HG02885 (cell line): Measurements from ENCODE around the gene ZNF365.
"Not testable (repeated sequence)": the region's sequence is repeated elsewhere in the genome, so short reads cannot be mapped to it uniquely, and the experiment has no call there.

ENCODE experiments used
- ATAC-seq: cut with Tn5 transposase; IDR thresholded peaks from one replicate; pipeline ENCODE4 v1.9.1; 2021; ENCODE audit warnings: mild to moderate bottlenecking; ENCODE audit not compliant: unreplicated experiment, poor library complexity

Gene ZNF365

DNA sequence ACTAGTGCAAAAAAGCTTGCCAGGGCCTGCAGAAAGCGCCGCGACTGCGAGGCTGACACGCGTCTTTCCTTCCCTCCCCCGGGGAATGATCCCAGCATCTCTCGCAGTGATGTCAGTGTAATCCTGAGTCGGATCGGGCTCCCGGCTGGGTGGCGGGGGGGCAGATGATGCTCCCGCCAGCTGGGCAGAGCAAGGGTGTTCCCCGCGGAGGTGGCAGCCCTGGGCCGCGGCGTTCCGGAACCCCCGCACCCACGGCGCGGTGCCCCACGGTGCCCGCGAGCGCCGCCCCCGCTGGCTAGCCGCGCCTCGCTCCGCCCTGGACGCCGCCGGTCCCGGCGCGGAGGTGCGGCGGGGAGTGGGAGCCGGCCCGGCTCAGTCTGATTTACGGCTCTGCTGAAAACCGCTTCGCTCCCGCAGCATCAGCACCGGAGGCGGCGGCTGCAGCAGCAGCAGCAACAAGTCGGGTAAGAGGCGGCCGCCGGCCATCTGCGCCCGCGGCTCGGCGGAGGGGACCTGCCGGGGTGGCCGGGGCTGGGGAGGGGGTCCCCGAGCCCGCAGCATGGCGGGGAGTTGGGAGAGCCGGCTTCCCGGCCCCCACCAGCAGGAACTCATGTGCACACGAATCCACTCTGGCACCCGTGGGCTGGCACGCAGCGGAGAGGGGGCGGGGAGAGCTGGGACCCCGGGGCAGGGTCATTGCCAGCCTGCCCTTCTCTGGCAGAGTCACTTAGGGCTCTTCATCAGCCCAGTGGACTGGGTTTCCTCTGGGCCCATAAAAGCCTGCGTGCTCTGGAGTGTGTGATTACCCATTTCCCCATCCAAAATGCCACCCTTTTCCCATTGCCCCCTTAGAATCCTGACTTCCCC is at the start of gene ZNF365:
TSS of gene ZNF365 (plus strand) at position 375 of the 867 bp plus-strand sequence. CDS start 1,825 bp downstream, outside the sequence.
- ATAC-seq: no peak

- ATAC-seq: no peak
These were observed 48.0 kb upstream of the ZNF365 start for GRCh38 chr10:62326176-62326575.

GRCh38 chr10:62327885-62328284 is 46.3 kb upstream of the ZNF365 start:
- ATAC-seq: no peak

GRCh38 chr10:62330213-62330612 is 44.0 kb upstream of the ZNF365 start:
- ATAC-seq: no peak

GRCh38 chr10:62332406-62332805 is 41.8 kb upstream of the ZNF365 start:
- no peak for ATAC-seq

- ATAC-seq: no peak
These were observed 40.9 kb upstream of the ZNF365 start for GRCh38 chr10:62333135-62333889.

- no peak for ATAC-seq
These were observed 40.0 kb upstream of the ZNF365 start for GRCh38 chr10:62333988-62334682.

DNA sequence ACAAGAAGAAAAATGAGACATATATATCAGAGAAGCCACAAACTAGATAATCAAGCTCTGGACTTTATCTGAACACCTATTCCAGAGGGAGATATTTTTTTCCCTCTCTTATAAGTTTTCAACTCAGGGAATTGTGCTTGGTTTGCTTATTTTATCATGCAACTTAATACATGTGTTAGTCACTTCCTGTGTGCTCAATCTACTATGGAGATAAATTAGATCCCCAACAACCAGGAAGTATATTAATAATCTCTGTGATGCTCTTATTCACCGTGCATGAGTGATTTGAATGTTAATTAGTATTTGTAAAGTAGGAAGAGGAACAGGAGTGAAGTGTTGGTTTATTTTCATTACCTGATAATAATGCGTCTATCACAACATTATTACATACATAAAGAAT is 38.8 kb upstream of the ZNF365 start:
- ATAC-seq: no peak

DNA sequence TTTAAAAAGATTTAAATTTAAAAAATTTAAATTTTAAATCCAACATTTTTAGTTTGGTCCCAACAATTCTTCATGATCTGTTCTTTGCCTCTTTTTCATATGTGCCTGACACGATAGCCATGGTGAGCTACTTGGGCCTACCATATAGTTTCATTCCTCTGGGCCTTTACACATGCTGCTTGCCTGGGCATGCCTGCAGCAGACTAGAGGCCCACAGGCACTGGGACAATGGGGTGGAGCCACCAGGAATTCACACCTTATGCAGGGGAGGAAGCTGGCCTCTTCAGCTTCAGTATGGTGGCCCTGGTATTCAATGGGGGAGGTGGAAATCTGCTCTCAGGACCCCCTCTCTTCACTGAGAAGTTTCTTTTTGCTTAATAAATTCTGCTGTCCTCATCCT is 37.8 kb upstream of the ZNF365 start:
- ATAC-seq: no peak

GRCh38 chr10:62341419-62341818 is 32.8 kb upstream of the ZNF365 start:
- ATAC-seq: no peak

DNA sequence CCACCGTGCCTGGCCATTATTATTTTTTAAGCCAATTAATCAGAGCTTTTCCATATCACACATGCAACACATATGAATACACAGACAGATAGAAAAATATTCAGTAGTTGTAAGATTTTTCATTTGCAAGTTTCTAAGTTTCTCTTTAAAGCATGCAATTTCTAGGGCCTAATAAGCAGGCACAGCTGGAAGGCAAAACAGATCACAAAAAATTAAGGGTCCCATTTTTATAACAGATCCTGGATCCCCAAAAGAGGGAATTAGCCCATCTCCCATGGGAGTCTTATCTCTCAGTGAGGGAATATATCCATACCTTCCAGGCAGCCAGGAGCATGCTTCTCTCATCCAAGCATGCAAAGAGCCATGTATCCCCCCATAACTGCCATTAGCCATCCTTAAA is 31.2 kb upstream of the ZNF365 start:
- ATAC-seq: no peak

GRCh38 chr10:62348029-62348428 is 26.1 kb upstream of the ZNF365 start:
- no peak for ATAC-seq

GRCh38 chr10:62352356-62352970 is 21.7 kb upstream of the ZNF365 start:
- no peak for ATAC-seq

GRCh38 chr10:62354916-62355315 is 19.3 kb upstream of the ZNF365 start:
- no peak for ATAC-seq

DNA sequence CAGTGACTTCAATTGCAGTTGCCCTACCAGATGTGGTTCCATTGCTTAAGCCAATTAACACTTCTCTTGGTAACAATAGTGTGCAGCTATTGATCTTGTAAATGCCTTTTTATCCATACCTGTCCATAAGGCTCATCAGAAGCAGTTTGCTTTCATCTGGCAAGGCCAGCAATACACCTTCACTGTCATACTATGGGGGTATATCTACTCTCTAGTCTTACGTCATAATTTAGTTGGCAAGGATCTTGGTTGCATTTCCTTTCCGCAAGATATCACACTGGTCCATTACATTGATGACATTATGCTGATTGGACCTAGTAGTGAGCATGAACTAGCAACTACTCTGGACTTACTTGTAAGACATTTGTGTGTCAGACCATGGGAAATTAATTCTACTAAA is 17.7 kb upstream of the ZNF365 start:
- no peak for ATAC-seq

- ATAC-seq: not testable (repeated sequence)
These were observed 16.0 kb upstream of the ZNF365 start for GRCh38 chr10:62358151-62358550.

DNA sequence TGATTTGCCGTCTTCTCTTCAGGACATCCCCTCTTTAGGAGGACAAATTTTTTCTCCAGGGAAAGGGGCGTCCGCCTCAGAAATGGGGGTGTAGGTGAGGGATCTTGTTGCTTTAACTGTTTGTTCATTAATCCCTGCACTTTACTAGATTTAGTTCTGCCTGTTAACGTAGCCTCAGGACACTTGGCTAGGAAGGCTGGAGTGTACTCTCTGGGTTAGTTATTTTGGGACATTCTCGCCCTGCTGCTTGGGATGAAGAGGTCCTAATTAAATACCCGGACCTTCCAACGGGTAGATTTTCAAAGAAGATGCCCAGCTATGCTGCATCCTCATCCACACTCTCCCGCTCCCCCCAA is 552 bp upstream of the ZNF365 start:
- no peak for ATAC-seq

DNA sequence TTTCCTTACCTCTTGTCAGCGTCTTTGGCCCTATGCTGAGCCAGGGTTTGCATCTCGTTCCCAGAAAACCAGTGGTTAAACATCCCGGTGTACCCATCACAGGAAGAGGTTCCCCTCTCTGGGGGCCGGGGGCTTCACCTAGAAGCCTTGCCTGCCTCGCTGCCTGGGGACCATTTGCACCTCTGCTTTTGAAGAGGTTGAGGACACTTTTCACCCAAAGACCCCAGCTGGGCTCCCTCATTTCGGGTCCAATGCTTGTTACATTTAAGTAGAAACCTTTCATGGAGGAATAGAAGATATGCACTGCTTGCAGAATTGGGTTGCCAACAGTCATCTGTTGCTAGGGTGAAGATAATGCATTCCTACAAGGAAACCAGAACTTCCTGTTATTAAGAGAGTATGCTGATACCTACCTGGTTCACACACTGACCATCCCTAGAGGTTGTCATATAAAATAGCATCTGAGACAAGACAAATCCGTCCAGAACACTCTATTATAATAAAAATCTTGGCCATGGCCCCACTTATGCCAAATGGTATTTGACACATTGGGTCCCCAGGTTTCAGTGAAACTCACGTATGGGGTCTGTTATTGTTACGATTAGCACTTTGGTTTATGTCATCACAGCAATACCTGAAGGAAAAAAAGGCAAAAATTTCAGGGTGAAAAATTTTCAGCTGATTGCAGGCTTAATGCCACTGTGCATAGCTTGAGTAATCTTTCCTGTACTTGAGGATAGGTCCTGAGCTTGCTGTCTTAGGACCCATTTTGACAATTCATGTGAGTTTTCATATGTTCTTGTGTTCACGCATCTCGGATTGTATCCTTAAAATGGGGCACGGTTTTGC is 917 bp downstream of the ZNF365 start:
- ATAC-seq: no peak

GRCh38 chr10:62376071-62377025 is 2.2 kb downstream of the ZNF365 start:
- ATAC-seq: no peak
